PC-9 (cell line): Measurements from ENCODE around the gene DYSF.

Experiments
- CTCF ChIP-seq: fragments of 200-600 bp; sonication (generic); conservative IDR thresholded peaks from 2 replicates; pipeline ENCODE4 v1.6.1; 2017; ENCODE audit warnings: mixed run types, antibody characterized with exemption, mild to moderate bottlenecking, moderate library complexity
- EZH2 ChIP-seq: fragments of 200-600 bp; sonication (generic); IDR thresholded peaks from 2 replicates; pipeline ENCODE4 v1.8.0; 2017; ENCODE audit warnings: antibody characterized with exemption, low read depth

- no peak for TF ChIP-seq CTCF
- no peak for TF ChIP-seq EZH2
Observed at GRCh38 chr2:71526141-71526540, 72.8 kb downstream of the DYSF start.
